Stromal cell of bone marrow (primary cell): ENCODE results near the gene EDC3.
"Not testable (repeated sequence)": the region's sequence is repeated elsewhere in the genome, so short reads cannot be mapped to it uniquely, and the experiment has no call there.

ENCODE experiments used
- DNase-seq: peaks from one replicate; pipeline ENCODE4 v3.0.0-alpha.2; 2012; ENCODE audit warnings: low read depth

EDC3 gene

GRCh38 chr15:74648051-74648842 lies 47.6 kb downstream of the EDC3 start:
- DNase-seq, result no peak

DNA sequence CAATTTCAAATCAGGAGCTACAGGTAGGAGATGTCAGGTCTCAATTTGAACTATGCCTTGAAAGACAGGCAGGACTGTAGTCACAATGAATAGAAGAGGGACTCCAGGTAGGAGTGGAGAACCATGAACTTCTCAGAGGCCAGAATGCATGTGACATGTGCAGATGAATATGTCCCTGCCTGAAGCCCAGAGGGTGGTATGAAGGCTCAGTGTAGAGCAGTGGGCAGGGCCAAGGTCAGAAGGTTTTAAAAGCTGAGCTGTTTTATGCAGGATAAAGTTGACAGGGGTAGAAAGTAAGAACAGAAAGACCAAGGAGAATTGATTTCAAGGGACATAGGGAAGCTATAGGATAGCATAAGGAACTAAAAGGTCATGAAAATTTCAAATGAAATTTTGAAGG lies 49.3 kb downstream of the EDC3 start:
- no peak for DNase-seq

DNA sequence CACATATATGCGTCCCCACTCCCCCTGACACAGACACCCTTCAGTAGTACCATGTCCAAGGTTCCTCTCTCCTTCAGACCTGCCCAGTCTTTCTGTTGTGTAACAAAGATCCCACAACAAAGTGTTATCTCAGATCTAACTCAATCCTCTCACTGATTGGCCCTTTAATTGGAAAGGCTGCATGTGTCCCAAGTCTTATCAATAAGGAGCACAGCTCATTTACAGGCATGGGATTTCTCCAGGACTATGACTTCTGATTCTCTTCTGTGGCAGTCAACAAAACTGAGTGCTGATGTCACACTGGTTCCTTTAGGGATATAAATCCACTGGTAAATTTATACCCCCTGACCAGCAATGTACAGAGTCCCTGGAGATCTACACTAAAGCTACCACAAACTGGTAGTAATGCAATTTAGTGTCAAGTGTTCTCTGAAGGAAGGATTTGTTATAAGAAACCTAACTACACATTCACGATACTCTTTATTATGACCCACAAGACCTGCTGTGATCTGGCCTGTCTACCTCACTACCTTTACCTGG lies 52.1 kb downstream of the EDC3 start:
- no peak for DNase-seq

- DNase-seq, result no peak
Observed at GRCh38 chr15:74642734-74643664, 52.8 kb downstream of the EDC3 start.

GRCh38 chr15:74642348-74642733 lies 53.5 kb downstream of the EDC3 start:
- no peak for DNase-seq

- DNase-seq, result no peak
Observed at GRCh38 chr15:74641151-74641550, 54.7 kb downstream of the EDC3 start.

- DNase-seq, result no peak
Observed at GRCh38 chr15:74636984-74637383, 58.8 kb downstream of the EDC3 start.

- no peak for DNase-seq
Observed at GRCh38 chr15:74635228-74635627, 60.6 kb downstream of the EDC3 start.

GRCh38 chr15:74633781-74634180 lies 62.0 kb downstream of the EDC3 start:
- DNase-seq, result no peak

DNA sequence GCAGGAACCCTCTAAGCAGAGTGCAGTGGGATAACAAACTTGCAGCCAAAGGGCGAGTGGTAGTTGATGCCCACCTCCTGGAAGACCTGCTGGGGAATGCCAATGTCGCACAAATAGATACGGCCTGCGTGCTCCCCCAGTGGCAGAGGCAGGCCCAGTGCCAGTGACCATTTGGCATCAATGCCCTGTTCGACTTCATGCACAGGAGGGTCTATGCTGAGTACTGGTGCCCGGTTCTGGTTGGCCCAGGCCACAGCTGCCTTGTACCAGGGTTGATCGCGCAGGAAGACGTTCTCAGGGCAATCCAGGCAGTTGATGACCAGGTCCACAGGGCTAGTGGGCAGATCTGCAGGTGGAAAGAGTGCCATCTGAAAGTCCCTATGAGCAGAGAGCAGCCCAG lies 63.2 kb downstream of the EDC3 start:
- DNase-seq, result no peak

DNA sequence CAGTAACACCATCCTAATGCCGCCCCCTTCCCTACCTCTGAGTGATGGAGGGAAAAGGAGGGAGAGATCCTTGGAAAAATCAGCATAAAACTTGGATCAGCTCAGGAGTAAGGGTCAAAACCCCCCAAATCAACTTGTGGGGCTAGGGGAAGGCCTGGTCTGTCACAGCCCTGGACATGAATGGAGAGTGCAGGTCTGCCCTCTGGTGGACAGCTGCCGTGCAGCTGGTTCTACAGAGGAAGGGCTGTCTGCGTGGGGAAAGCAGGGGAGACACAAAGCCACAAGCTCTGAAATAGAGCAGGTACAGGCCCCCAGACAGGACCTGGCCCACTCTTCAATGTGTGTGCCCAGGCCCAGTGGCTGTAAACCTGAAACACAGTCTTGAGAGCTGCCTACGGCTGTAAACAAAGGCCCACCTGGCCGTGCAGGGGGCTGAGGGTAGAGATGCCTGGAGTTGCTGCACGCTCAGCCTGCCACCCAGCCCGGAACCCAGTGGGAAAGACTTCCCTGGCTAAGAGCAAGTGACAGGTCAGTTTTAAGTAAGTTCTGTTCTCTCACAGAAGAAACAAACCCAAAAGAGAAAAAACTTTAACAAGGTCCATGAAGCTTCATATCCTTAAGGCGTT lies 63.8 kb downstream of the EDC3 start:
- no peak for DNase-seq

- DNase-seq, result no peak
Observed at GRCh38 chr15:74631408-74631807, 64.4 kb downstream of the EDC3 start.

GRCh38 chr15:74631087-74631385 lies 64.8 kb downstream of the EDC3 start:
- no peak for DNase-seq

DNA sequence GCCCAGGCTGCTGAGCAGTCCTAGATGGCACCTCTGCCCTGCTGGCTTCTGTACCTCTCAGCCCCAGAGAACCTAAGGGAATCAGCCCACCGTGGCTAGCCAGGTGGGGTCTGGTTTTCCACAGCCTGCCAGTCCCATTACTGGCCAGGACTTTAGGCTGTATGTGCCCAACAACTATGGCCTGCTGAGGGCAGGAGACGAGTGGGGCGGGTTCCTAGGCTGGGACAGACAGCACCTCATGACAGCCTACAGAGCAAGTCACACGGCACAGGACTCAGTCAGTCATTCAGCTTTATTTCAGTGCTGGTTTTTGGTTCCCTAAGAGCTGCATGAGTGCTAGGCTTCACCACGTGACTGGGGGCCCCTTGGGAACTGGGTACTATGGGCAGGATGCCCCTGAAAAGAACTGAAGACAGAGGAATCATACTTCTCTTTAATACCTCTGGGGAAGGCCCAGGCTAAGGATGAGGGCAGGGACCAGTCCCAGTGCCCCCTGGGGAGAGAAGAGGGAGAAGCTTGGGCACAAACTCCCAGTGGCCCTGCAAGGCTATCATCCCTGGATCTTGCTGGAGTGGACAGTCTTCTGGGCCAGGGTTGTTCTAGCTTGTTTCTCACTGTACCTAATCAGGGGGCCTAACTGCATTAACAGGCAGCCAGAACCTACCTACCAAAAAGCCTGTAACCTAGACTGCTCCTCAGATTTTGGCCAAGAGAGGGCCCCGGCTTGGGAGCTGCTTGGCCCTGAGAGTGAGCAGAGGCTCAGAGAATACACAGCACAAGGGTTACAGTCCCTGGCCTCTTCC lies 65.3 kb downstream of the EDC3 start:
- DNase-seq, result no peak

DNA sequence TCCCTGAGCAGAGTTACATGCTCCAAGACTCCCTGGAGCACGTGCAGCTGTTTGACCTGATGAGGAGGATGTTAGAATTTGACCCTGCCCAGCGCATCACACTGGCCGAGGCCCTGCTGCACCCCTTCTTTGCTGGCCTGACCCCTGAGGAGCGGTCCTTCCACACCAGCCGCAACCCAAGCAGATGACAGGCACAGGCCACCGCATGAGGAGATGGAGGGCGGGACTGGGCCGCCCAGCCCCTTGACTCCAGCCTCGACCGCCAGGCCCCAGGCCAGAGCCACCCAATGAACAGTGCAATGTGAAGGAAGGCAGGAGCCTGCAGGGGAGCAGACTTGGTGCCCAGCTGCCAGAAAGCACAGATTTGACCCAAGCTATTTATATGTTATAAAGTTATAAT lies 66.1 kb downstream of the EDC3 start:
- not testable (repeated sequence) for DNase-seq

DNA sequence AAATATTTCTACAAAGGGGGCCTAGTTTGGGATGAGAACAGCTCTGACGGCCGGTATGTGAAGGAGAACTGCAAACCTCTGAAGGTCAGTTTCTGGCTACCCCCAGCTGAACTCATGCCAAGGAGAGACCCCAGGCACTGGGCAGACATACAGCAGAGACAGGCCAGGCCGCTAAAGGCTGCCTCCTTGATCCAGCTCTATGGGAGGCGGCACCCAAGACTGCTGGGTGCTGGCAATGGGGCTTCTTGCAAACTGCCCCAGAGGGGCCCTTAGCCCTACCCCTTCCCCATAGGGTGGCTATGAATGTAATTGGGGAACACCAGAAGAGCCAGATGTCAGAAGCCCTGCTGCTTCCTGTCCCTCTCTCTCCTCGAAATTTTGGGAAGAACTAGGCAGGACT lies 66.9 kb downstream of the EDC3 start:
- no peak for DNase-seq

DNA sequence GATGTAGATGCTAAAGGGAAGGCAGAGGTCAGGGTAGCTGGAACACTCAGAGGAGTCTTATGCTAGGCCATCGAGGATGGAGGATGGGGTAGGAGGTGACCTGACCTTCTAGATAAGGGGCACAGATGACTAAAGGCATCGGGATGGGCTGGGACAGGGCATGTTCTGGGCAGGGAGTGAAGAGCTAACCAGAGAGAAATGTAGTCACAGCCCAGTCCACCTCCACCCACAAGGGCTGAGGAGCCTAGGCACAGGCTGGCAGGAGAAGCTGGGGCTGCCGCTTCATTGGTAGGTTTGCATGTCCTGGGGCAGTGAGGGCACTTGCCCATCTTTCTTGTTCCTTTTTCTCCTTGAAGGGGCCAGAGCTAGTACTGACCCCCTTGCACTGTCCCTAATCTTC lies 67.6 kb downstream of the EDC3 start:
- DNase-seq, result no peak

DNA sequence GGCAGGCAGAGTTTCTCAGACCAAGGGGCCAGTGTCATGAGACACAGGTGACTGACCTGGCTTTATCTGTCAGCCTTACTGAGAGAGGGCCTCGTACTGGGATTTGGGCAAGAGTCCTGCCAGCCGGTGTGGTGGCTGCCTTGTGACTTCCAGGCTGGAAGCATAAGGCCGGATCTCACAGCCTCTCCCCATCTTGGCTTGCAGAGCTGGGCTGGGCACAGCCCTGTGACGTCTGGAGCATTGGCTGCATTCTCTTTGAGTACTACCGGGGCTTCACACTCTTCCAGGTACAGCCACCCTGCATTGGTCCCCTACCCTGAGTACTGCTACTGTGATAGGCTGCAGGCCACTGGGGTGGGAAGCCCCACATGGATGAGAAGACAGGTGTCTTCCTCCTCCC lies 68.1 kb downstream of the EDC3 start:
- DNase-seq, result no peak

GRCh38 chr15:74626752-74627692 lies 68.8 kb downstream of the EDC3 start:
- no peak for DNase-seq

DNA sequence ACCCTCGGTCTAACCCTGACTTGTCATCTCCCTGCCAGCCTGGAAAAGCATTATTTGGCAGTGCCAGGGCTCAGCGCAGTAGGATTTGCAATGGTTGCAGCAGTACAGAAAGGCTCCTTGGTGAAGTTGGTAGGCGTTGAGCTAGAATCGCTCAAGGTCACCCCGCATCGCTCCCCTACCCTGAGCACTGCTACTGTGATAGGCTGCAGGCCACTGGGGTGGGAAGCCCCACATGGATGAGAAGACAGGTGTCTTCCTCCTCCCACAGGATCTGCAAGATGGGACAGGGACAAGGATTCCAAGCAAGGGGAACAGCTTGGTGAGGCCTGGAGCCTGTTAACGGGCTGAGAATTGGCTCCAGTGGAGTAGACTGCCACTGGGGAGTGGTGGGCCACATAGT lies 69.5 kb downstream of the EDC3 start:
- DNase-seq, result no peak

DNA sequence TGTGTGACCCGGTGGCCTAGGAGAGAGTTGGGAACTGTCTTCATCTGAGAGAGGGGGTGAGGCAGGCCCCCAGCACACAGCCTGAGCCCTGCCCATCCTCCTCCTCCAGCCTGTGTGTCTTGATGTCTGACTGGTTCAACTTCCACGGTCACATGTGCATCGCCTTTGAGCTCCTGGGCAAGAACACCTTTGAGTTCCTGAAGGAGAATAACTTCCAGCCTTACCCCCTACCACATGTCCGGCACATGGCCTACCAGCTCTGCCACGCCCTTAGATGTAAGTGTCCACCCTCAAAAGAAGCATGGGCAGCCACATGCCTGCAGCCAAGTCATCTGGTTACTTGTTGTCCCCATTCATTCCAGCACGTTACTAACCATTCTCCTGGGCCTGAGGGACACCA lies 70.1 kb downstream of the EDC3 start:
- no peak for DNase-seq
